HepG2 (cell line): ENCODE measurements around the gene CDC6. TPM values are rescaled to one million over a fixed set of nuclear protein-coding genes. Genes with fewer than 3 reads are reported as not detected.

Source experiments
- ARHGAP35 ChIP-seq: sonication (generic); formaldehyde crosslinking; IDR thresholded peaks from 2 replicates; pipeline ENCODE4 v1.9.0; 2022; ENCODE audit warnings: mild to moderate bottlenecking, inconsistent platforms, moderate library complexity, missing genetic modification reagents, borderline replicate concordance
- MXD4 ChIP-seq: IDR thresholded peaks from 2 replicates; pipeline ENCODE4 v1.6.1; 2016; ENCODE audit warnings: mild to moderate bottlenecking, missing biosample characterization, missing genetic modification reagents
- MZF1 ChIP-seq: sonication (generic); formaldehyde crosslinking; IDR thresholded peaks from 2 replicates; pipeline ENCODE4 v1.8.1; 2023; ENCODE audit warnings: mild to moderate bottlenecking, missing genetic modification reagents, borderline replicate concordance
- PITX1 ChIP-seq: sonication (generic); formaldehyde crosslinking; IDR thresholded peaks from 2 replicates; pipeline ENCODE4 v1.5.1; 2020; ENCODE audit warnings: mild to moderate bottlenecking, missing genetic modification reagents
- TCF12 ChIP-seq, 2 experiments: fragments of 450-650 bp in 1 of 2; sonication (generic) in 1 of 2; formaldehyde crosslinking in 1 of 2; IDR thresholded peaks; 2 replicates each; pipeline versions ENCODE4 v1.6.1 to v1.8.0; 2017 to 2022; ENCODE audit warnings: antibody characterized with exemption in 1 of 2, mild to moderate bottlenecking in 1 of 2, missing genetic modification reagents in 1 of 2, moderate library complexity in 1 of 2
- ZBTB21 ChIP-seq: sonication (generic); formaldehyde crosslinking; IDR thresholded peaks from 2 replicates; pipeline ENCODE4 v1.4.0; 2020; ENCODE audit warnings: missing genetic modification reagents
- ZBTB3 ChIP-seq: sonication (generic); formaldehyde crosslinking; IDR thresholded peaks from 2 replicates; pipeline ENCODE4 v1.4.0; 2020; ENCODE audit warnings: low read depth, mild to moderate bottlenecking, moderate library complexity, missing genetic modification reagents, borderline replicate concordance
- ZNF10 ChIP-seq: sonication (generic); formaldehyde crosslinking; IDR thresholded peaks from 2 replicates; pipeline ENCODE4 v1.4.0; 2020; ENCODE audit warnings: mild to moderate bottlenecking, low read depth, missing genetic modification reagents, borderline replicate concordance
- ZNF256 ChIP-seq: sonication (generic); formaldehyde crosslinking; conservative IDR thresholded peaks from 2 replicates; pipeline ENCODE4 v1.4.0; 2020; ENCODE audit warnings: missing genetic modification reagents
- ZNF446 ChIP-seq: sonication (generic); formaldehyde crosslinking; IDR thresholded peaks from 2 replicates; pipeline ENCODE4 v1.5.0; 2020; ENCODE audit warnings: mild to moderate bottlenecking, missing genetic modification reagents
- ZNF558 ChIP-seq: sonication (generic); formaldehyde crosslinking; IDR thresholded peaks from 2 replicates; pipeline ENCODE4 v1.9.0; 2022; ENCODE audit warnings: mild to moderate bottlenecking, missing genetic modification reagents, borderline replicate concordance
- ZNF703 ChIP-seq: sonication (generic); formaldehyde crosslinking; IDR thresholded peaks from 2 replicates; pipeline ENCODE4 v1.5.1; 2020; ENCODE audit warnings: missing genetic modification reagents, mild to moderate bottlenecking, moderate library complexity, borderline replicate concordance
- polyA plus RNA-seq, 8 experiments: library from polyadenylated mRNA; depleted of rRNA in 3 of 8; stranded (reverse) in 7 of 8; unstranded in 1 of 8; fragments of >200 nt; fragmentation: Illumina TruSeq in 4 of 8; extraction: Trizol in 4 of 8; gene quantifications; 2 replicates each; pipeline versions ENCODE4 v1.2.1 to v1.2.3, GENCODE V29; 2011 to 2016; ENCODE audit warnings: low read depth in 4 of 8, missing spikeins in 1 of 8, mixed read lengths in 1 of 8; ENCODE audit not compliant: insufficient read depth in 1 of 8
- total RNA-seq, 5 experiments: library from RNA; depleted of rRNA; stranded (reverse); fragments of >200 nt; fragmentation: Illumina TruSeq; extraction: Trizol; gene quantifications; 2 replicates each; pipeline ENCODE4 v1.2.3, GENCODE V29; 2016; ENCODE audit warnings: low read depth in 1 of 5
- TF ChIP-seq, protein P1 (sequence below), 2 experiments: sonication (generic) in 1 of 2; formaldehyde crosslinking in 1 of 2; IDR thresholded peaks; 2 replicates each; pipeline versions ENCODE4 v1.4.0 to v1.6.1; 2016 to 2020; ENCODE audit warnings: borderline replicate concordance in 1 of 2, low read depth in 1 of 2, mild to moderate bottlenecking in 1 of 2, missing genetic modification reagents in 1 of 2
- TF ChIP-seq, protein P2 (sequence below): sonication (generic); formaldehyde crosslinking; IDR thresholded peaks from 2 replicates; pipeline ENCODE4 v1.4.0; 2020; ENCODE audit warnings: missing genetic modification reagents
- TF ChIP-seq, protein P3 (sequence below): sonication (generic); formaldehyde crosslinking; conservative IDR thresholded peaks from 2 replicates; pipeline ENCODE4 v1.8.1; 2023; ENCODE audit warnings: missing genetic modification reagents
- TF ChIP-seq, protein P4 (sequence below): sonication (generic); formaldehyde crosslinking; IDR thresholded peaks from 2 replicates; pipeline ENCODE4 v1.4.0; 2020; ENCODE audit warnings: missing genetic modification reagents, mild to moderate bottlenecking, borderline replicate concordance

CDC6 gene
- total and polyA plus RNA-seq, 2 of the 13 experiments (the other 11 are each of a cell fraction or from before 2014, with no cell fraction given) = 17.4 to 114 TPM

DNA sequence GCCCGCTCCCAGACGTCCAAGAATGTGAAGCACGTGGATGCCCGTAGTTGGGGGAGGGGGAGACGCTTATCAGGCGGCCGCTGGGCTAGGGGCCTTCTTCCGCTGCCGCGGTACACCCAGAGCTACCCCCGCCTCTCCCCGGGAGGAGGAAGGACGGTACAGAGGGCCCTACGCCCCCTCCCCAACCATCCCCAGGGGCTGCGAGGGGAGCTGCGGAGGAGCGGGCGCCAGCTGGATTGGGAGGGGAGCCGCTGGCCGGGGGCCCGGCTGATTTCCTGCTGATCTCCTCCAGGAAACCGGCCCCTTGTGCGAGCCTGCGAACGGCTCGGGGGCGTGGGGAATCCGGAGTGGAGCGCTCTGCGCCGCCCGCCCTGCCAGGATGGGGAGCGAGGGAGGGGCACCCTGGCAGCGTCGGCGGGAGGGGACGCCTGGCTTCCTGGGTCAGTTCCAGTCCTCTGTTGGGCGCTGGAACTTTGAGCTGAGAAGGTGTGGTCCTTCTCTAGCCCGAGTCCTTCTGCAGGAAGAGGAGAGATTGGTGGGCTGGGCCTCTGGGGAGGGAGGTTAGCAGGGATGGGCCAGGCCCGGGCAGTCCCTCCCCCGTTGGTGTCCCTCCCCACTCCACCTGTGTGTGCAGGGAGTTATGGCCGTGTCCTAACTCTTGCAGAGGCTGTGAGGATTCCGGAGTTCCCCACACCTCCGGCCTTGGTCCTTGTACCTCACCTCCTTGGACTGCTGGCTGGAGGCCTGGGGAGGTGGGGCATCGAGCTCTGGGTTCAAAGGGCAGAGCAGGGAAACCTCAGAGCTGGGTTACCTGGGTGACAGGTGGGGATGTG lies 57.7 kb downstream of the CDC6 start (continued):
- TF ChIP-seq, protein P1, sequence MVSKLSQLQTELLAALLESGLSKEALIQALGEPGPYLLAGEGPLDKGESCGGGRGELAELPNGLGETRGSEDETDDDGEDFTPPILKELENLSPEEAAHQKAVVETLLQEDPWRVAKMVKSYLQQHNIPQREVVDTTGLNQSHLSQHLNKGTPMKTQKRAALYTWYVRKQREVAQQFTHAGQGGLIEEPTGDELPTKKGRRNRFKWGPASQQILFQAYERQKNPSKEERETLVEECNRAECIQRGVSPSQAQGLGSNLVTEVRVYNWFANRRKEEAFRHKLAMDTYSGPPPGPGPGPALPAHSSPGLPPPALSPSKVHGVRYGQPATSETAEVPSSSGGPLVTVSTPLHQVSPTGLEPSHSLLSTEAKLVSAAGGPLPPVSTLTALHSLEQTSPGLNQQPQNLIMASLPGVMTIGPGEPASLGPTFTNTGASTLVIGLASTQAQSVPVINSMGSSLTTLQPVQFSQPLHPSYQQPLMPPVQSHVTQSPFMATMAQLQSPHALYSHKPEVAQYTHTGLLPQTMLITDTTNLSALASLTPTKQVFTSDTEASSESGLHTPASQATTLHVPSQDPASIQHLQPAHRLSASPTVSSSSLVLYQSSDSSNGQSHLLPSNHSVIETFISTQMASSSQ (IDR thresholded peaks at IDR 0.05; ENCODE audit: low read depth) = no peak
- TF ChIP-seq, protein P1 (CRISPR knock-in tag; IDR thresholded peaks at IDR 0.05; ENCODE audit: borderline replicate concordance) = 0 out of 2 replicates have a peak, but pooled peaks have one; percentile 49
- TF ChIP-seq ZBTB3 (CRISPR knock-in tag) = no peak; the same call in 1 of the 2 replicates
- TF ChIP-seq, protein P2, sequence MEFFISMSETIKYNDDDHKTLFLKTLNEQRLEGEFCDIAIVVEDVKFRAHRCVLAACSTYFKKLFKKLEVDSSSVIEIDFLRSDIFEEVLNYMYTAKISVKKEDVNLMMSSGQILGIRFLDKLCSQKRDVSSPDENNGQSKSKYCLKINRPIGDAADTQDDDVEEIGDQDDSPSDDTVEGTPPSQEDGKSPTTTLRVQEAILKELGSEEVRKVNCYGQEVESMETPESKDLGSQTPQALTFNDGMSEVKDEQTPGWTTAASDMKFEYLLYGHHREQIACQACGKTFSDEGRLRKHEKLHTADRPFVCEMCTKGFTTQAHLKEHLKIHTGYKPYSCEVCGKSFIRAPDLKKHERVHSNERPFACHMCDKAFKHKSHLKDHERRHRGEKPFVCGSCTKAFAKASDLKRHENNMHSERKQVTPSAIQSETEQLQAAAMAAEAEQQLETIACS = no peak
- TF ChIP-seq TCF12 (IDR thresholded peaks at IDR 0.05) = no peak
- TF ChIP-seq TCF12 (CRISPR knock-in tag; IDR thresholded peaks at IDR 0.05) = 0 out of 2 replicates have a peak, but pooled peaks have one; percentile 58
- peak; percentile 11; the same call in 1 of the 2 replicates for TF ChIP-seq ZBTB21 (CRISPR knock-in tag)
- TF ChIP-seq, protein P3, sequence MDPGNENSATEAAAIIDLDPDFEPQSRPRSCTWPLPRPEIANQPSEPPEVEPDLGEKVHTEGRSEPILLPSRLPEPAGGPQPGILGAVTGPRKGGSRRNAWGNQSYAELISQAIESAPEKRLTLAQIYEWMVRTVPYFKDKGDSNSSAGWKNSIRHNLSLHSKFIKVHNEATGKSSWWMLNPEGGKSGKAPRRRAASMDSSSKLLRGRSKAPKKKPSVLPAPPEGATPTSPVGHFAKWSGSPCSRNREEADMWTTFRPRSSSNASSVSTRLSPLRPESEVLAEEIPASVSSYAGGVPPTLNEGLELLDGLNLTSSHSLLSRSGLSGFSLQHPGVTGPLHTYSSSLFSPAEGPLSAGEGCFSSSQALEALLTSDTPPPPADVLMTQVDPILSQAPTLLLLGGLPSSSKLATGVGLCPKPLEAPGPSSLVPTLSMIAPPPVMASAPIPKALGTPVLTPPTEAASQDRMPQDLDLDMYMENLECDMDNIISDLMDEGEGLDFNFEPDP (CRISPR knock-in tag) = no peak
- peak; percentile 34; the same call in 1 of the 2 replicates for TF ChIP-seq ARHGAP35
- TF ChIP-seq ZNF558 (CRISPR knock-in tag) = 0 out of 2 replicates have a peak, but pooled peaks have one; percentile 77
- TF ChIP-seq, protein P4, sequence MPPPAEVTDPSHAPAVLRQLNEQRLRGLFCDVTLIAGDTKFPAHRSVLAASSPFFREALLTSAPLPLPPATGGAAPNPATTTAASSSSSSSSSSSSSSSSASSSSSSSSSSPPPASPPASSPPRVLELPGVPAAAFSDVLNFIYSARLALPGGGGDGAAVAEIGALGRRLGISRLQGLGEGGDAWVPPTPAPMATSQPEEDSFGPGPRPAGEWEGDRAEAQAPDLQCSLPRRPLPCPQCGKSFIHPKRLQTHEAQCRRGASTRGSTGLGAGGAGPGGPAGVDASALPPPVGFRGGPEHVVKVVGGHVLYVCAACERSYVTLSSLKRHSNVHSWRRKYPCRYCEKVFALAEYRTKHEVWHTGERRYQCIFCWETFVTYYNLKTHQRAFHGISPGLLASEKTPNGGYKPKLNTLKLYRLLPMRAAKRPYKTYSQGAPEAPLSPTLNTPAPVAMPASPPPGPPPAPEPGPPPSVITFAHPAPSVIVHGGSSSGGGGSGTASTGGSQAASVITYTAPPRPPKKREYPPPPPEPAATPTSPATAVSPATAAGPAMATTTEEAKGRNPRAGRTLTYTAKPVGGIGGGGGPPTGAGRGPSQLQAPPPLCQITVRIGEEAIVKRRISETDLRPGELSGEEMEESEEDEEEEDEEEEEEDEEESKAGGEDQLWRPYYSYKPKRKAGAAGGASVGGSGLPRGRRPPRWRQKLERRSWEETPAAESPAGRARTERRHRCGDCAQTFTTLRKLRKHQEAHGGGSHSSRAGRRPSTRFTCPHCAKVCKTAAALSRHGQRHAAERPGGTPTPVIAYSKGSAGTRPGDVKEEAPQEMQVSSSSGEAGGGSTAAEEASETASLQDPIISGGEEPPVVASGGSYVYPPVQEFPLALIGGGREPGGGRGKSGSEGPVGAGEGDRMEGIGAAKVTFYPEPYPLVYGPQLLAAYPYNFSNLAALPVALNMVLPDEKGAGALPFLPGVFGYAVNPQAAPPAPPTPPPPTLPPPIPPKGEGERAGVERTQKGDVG (CRISPR knock-in tag) = peak; percentile 87
- no peak; the same call in 1 of the 2 replicates for TF ChIP-seq MZF1
- TF ChIP-seq PITX1 (CRISPR knock-in tag) = peak; percentile 69; the same call in 1 of the 2 replicates
- no peak for TF ChIP-seq ZNF10 (CRISPR knock-in tag)
- TF ChIP-seq ZNF703 (CRISPR knock-in tag) = peak; percentile 79; the same call in 1 of the 2 replicates
- no peak for TF ChIP-seq ZNF256 (CRISPR knock-in tag)
- peak; percentile 67 for TF ChIP-seq MXD4 (CRISPR knock-in tag)
- TF ChIP-seq ZNF446 (CRISPR knock-in tag) = 0 out of 2 replicates have a peak, but pooled peaks have one; percentile 60
